Measurements from ENCODE around the gene SLC2A13. TPM values are rescaled to one million over a fixed set of nuclear protein-coding genes. Genes with fewer than 3 reads are reported as not detected.

Gene SLC2A13
- total RNA-seq = 10 to 100 TPM; 11.6 to 21.4 TPM
- 1 to 10 TPM; 3.2 TPM for polyA plus RNA-seq
- long read RNA-seq, donor 1, full-length matches to known transcripts = 5 of 5 reads
- long read RNA-seq, donor 1, partial matches to known transcripts = 0 of 5 reads
- long read RNA-seq, donor 1, other reads (novel, unspliced or antisense) = 0 of 5 reads
- long read RNA-seq, donor 2, partial matches to known transcripts = 0 of 2 reads
- long read RNA-seq, donor 2, other reads (novel, unspliced or antisense) = 0 of 2 reads
- long read RNA-seq, donor 3 = 0 reads
- long read RNA-seq, donor 4, partial matches to known transcripts = 0 of 1 reads
- long read RNA-seq, donor 4, other reads (novel, unspliced or antisense) = 0 of 1 reads
- long read RNA-seq, donor 5, full-length matches to known transcripts = 1 of 1 reads
- long read RNA-seq, donor 5, partial matches to known transcripts = 0 of 1 reads
- long read RNA-seq, donor 5, other reads (novel, unspliced or antisense) = 0 of 1 reads

DNA sequence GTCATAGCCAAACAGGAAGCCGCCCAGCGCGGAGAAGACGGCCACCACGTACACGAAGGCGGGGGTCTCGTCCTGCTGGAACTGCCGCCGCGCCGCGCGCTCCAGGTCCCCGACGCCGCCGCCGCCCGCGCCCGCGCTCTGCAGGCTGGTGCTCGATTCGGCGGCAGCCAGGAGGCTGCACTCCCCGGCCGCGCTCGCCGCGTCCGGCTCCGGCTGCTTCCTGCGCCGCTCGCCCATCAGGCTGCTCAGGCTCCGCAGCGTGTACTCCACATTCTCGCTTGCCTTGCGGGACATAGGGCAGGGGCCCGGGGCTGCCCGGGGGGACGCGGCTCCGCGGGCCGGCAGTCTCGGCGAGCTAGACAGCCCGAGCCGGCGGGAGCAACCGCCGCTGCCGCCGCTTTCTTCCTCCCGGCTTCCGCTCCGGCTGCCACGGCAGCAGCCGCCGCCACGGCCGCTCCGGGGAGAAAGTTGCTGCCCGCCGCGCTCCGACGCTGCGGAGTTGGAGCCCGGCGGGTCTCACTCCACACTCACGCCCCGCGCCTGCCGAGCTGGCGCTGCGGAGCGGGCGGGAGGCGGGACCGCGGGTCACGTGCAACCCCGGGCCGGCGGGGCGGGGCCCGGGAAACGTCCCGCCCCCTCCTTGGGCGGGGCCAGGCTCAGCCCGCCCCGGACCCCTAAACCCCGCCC is at the start of gene SLC2A13:
Gene SLC2A13 (minus strand): TSS at position 567 of the 687 bp plus-strand sequence. CDS start 273 bp downstream, at position 294.
- H3K9ac ChIP-seq (ENCODE audit: insufficient read depth in 1 of 2, low read length in 2 of 2) = peak within 1 kb of the TSS in 1 of 2 donors; percentile 11
- 0 to 1% methylated on average over 87 to 97 of the region's 97 CpGs for WGBS, 2 donors
- H3K27me3 ChIP-seq (ENCODE audit: control insufficient read depth in 3 of 3, insufficient read depth in 3 of 3, low read length in 2 of 3) = no peaks in the 10 kb centered on the region
- peak within 1 kb of the TSS; percentile 70 to 81 for H3K27ac ChIP-seq (ENCODE audit: low read depth in 1 of 2, low read length in 1 of 2)
- H3K9me3 ChIP-seq (ENCODE audit: control insufficient read depth in 4 of 4, insufficient read depth in 3 of 4, low read length in 3 of 4) = no peaks in the 10 kb centered on the region
- peaks cover 0 to 25% (median 4%) of the 10 kb centered on the region in 5 donors for H3K4me1 ChIP-seq (ENCODE audit: control insufficient read depth in 5 of 5, insufficient read depth in 5 of 5, low read length in 5 of 5)
- DNase-seq = peak; percentile 71 to 80 (median 76)
- ATAC-seq (ENCODE audit: insufficient read depth, low FRiP score) = peak; percentile 94
- no peaks in the 10 kb centered on the region for H3K36me3 ChIP-seq (ENCODE audit: control insufficient read depth in 4 of 4, insufficient read depth in 4 of 4, low read length in 4 of 4)
- H3K4me3 ChIP-seq = peak within 1 kb of the TSS; percentile 85
- TF ChIP-seq, protein P1, sequence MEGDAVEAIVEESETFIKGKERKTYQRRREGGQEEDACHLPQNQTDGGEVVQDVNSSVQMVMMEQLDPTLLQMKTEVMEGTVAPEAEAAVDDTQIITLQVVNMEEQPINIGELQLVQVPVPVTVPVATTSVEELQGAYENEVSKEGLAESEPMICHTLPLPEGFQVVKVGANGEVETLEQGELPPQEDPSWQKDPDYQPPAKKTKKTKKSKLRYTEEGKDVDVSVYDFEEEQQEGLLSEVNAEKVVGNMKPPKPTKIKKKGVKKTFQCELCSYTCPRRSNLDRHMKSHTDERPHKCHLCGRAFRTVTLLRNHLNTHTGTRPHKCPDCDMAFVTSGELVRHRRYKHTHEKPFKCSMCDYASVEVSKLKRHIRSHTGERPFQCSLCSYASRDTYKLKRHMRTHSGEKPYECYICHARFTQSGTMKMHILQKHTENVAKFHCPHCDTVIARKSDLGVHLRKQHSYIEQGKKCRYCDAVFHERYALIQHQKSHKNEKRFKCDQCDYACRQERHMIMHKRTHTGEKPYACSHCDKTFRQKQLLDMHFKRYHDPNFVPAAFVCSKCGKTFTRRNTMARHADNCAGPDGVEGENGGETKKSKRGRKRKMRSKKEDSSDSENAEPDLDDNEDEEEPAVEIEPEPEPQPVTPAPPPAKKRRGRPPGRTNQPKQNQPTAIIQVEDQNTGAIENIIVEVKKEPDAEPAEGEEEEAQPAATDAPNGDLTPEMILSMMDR (IDR thresholded peaks at IDR 0.05; ENCODE audit: control extremely low read depth, extremely low read depth) = no peak

- H3K4me3 ChIP-seq = no peak overlapping the region
- 87 to 96% methylated on average over 4 of the region's 4 CpGs for WGBS, 2 donors
- ATAC-seq (ENCODE audit: insufficient read depth, low FRiP score) = no peak
- H3K27me3 ChIP-seq (ENCODE audit: control insufficient read depth in 3 of 3, insufficient read depth in 3 of 3, low read length in 2 of 3) = no peaks in the 10 kb centered on the region
- H3K36me3 ChIP-seq (ENCODE audit: control insufficient read depth in 4 of 4, insufficient read depth in 4 of 4, low read length in 4 of 4) = no peaks in the 10 kb centered on the region
- H3K9ac ChIP-seq (ENCODE audit: insufficient read depth in 1 of 2, low read length in 2 of 2) = no peak overlapping the region
- H3K4me1 ChIP-seq (ENCODE audit: control insufficient read depth in 5 of 5, insufficient read depth in 5 of 5, low read length in 5 of 5) = no peaks in the 10 kb centered on the region
- H3K9me3 ChIP-seq (ENCODE audit: control insufficient read depth in 4 of 4, insufficient read depth in 3 of 4, low read length in 3 of 4) = peaks cover 0 to 1% (median 0%) of the 10 kb centered on the region in 4 donors
- H3K27ac ChIP-seq (ENCODE audit: low read depth in 1 of 2, low read length in 1 of 2) = no peak overlapping the region
- TF ChIP-seq, protein P1 (IDR thresholded peaks at IDR 0.05; ENCODE audit: control extremely low read depth, extremely low read depth) = no peak
- DNase-seq = no peak
These were observed 48.5 kb upstream of the SLC2A13 start for GRCh38 chr12:40154381-40154780.

- Histone ChIP-seq H3K27ac (ENCODE audit: low read depth in 1 of 2, low read length in 1 of 2) (no peak overlapping the region), H3K4me3 (no peak overlapping the region)
These were observed 47.6 kb upstream of the SLC2A13 start for GRCh38 chr12:40153432-40153831.

More at GRCh38 chr12:40153432-40153831, 47.6 kb upstream of the SLC2A13 start:
- Histone ChIP-seq H3K9me3 (ENCODE audit: control insufficient read depth in 4 of 4, insufficient read depth in 3 of 4, low read length in 3 of 4) (no peaks in the 10 kb centered on the region), H3K9ac (ENCODE audit: insufficient read depth in 1 of 2, low read length in 2 of 2) (no peak overlapping the region), H3K27me3 (ENCODE audit: control insufficient read depth in 3 of 3, insufficient read depth in 3 of 3, low read length in 2 of 3) (no peaks in the 10 kb centered on the region), H3K36me3 (ENCODE audit: control insufficient read depth in 4 of 4, insufficient read depth in 4 of 4, low read length in 4 of 4) (no peaks in the 10 kb centered on the region), H3K4me1 (ENCODE audit: control insufficient read depth in 5 of 5, insufficient read depth in 5 of 5, low read length in 5 of 5) (no peaks in the 10 kb centered on the region)
- DNase-seq (no peak), ATAC-seq (ENCODE audit: insufficient read depth, low FRiP score) (no peak)
- TF ChIP-seq, protein P1 (IDR thresholded peaks at IDR 0.05; ENCODE audit: control extremely low read depth, extremely low read depth) = no peak

Measured in lung (tissue), 16 donors.